GM18502 (cell line): Measurements from ENCODE around the gene NCOA3.
"Not testable (repeated sequence)": the region's sequence is repeated elsewhere in the genome, so short reads cannot be mapped to it uniquely, and the experiment has no call there.

Experiments used
- ATAC-seq: cut with Tn5 transposase; IDR thresholded peaks from one replicate; pipeline ENCODE4 v1.9.1; 2021; ENCODE audit warnings: mild to moderate bottlenecking; ENCODE audit not compliant: unreplicated experiment, poor library complexity

NCOA3 gene

DNA sequence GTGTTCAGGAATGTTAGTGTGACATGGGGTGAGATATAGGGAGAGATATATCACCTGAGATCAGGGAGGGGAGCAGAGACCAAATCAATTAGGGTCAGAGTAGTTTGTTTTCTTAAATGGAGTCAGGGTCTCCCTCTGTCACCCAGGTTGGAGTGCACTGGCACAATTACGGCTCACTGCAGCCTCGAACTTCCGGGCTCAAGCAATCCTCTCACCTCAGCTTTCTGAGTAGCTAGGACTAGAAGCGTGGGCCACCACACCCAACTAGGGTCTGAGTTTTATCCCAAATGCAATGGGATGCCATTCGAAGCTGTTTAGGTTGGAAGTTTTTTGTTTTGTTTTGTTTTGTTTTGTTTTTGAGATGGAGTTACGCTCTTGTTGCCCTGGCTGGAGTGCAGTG lies 3.1 kb upstream of the NCOA3 start:
- no peak for ATAC-seq

DNA sequence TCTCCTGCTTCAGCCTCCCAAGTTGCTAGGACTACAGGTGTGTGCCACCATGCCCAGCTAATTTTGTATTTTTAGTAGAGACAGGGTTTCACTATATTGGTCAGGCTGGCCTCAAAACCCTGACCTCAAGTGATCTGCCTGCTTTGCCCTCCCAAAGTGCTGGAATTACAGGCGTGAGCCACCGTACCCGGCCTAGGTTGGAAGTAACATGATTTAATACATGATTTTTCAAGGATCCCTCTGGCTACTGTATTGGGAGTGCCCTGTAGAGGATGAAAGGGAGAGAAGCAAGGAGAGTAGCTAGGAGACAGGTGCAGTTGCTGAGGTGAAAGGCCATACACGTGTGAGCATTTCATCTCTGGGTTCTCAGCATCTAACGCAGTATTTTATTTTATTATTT lies 2.6 kb upstream of the NCOA3 start:
- ATAC-seq: no peak

DNA sequence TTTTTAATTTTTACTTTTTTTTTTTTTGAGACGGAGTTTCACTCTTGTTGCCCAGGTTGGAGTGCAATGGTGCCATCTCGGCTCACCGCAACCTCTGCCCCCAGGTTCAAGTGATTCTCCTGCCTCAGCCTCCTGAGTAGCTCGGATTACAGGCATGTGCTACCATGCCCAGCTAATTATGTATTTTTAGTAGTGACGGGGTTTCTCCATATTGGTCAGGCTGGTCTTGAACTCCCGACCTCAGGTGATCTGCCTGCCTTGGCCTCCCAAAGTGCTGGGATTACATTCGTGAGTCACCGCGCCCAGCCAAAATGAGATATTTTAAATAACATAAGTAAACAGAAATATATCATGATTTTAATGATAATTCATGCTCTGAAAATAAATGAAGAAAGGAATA lies 1.6 kb upstream of the NCOA3 start:
- ATAC-seq: not testable (repeated sequence)

DNA sequence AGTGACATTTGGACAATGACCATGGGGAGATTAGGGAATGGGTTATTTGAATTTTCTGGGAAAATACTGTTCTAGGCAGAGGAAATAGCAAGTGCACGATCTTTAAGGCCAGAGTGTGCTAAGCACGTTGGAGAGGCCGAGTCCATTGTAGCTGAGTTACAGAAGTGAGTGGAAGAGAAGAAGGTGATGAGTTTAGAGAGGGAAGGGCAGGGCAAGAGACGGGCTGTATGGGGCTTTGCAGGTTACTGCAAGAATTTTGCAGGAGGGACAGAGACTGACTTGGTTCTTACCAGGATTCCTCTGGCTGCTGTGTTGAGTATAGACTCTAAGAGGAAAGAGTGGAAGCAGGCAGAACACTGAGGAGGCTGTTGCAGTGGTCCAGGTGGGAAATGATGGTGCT lies 1.1 kb upstream of the NCOA3 start:
- ATAC-seq: no peak

DNA sequence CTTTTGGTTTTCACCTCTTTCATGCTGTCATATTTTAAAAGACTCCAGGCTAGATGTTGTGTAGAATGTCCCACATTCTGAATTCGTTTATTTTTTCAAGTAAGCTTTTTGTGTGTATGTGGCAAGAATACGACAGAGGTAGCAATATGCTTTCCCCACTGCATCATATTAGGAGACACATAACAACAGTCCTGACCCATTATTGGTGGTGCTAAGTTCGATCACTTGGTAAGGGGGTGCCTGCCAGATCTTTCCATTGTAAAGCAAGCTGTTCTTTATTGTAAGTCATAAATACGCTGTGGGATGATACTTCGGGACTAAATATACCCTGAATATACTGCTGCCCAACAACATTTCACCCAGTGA lies 588 bp upstream of the NCOA3 start:
- ATAC-seq: no peak

DNA sequence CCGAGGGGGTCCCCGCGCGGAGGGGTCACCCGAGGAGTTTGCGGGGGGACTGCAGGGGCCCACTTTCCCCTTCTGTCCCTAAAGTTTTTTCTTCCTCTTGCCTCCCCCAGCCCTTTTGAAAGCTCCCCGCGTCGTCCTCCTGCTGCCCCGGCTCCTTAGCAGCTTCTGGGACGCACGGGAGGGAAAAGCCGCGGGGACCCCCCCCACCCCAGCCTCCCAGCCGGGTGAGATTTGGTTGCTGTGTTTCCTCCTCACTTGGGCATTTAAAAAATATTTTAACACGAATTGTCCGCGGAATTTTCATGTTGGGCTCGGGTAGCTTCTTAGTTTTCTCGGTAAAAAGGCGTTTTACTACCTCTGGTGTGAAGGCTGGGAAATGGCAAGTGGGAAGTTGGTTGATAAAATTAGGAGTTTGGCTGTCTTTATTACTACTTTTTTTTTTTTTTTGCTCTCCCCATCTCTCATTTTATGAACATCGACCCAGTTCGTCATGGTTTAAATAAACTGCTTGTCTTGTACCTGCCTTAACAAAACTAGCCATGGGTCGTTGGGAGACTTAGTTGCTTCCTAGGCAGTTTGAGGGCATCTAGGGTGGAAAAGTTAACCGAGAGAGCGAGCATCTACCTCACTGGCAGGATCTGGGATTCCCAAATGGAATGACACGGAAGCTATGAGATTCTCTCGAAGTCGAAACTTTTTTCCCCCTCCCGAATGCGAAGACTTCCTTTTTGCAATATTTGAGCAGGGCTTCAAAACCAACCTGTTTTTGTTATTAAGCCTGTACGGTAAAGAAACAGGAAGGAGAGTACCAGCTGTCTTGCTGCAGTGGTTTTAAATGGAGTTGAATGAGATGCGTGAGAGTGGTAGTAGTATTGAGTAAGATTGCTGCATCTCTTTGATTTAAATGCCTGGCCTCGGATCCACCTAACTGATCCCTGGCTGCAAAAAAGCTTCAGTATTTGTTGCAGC lies 868 bp downstream of the NCOA3 start:
- no peak for ATAC-seq

DNA sequence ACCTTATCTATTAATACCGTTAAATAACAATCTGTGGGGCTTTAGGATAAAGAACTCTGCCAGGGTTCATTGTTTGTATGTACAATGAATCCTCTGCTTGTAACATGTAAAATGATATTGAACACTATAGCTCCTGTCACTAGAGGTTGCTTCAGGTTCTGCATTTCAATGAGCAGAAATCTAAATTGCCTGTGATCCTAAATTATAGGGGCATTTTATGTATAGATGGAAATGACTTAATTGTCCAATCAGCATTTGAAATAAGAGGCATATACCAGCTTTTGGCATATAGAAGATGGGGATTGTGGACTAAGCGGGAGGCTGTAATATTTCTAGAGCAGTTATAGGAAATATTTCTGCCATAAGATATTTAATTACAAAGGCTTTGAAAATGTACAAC lies 2.0 kb downstream of the NCOA3 start:
- ATAC-seq: no peak

DNA sequence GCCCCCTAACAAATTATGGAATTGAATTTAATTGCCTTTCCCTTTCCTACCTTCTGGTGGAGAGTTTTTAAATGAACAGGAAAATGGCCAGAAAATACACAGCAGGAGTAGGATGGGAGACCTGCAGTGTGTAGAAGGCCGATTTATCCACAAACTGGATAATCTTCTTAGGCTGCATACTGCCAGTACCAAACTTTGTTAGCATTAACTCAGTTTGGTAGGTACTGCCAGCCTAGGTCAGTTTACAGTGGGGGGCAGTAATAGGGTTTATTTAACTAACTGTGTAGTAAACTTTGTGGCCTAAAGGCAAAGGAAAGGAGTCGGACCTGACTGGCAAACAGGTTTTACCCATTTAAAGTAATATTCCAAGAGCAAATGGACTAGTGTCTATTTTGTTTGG lies 4.6 kb downstream of the NCOA3 start:
- no peak for ATAC-seq

DNA sequence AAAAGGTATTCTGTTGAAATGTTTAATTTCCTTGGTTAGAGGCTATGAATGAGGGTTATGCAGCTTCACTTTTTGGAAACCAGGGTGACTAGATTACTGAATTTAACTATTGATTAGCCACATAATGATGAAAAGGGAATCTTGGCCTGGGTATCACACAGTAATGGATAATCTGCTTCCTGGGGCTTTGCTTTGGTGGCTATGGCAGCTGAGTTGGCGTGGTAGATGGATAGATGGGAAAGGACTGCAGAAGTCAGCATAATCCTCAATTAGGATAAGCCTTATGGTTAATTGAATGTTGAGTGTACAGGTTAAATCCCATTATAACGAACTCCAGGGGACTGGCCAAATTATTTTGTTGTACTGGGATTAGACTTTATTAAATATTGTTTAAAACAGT lies 5.2 kb downstream of the NCOA3 start:
- no peak for ATAC-seq

DNA sequence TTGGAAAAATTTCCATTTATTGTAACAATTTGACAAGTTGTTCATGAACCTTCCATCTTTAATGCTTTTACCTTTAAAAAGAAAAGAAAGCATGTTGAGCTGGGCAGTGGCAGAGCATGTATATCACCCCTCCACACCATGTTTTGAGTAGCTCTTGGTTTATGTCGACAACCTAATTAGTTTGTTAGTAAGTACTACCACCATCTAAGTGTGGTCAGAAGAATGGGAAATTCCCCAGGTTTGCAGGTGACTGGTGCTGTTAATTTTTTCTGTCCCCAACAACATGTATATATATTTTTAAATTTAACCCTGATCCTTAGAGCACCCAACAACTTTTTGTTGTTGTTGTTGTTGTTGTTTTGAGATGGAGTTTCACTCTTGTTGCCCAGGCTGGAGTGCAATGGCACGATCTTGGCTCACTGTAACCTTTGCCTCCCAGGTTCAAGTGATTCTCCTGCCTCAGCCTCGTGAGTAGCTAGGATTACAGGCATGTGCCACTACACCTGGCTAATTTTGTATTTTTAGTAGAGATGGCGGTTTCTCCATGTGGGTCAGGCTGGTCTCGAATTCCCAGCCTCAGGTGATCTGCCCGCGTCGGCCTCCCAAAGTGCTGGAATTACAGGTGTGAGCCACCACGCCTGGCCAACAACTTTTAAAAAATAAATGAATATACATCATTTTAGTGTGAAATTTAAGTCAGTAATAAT lies 5.7 kb downstream of the NCOA3 start:
- ATAC-seq: not testable (repeated sequence)

DNA sequence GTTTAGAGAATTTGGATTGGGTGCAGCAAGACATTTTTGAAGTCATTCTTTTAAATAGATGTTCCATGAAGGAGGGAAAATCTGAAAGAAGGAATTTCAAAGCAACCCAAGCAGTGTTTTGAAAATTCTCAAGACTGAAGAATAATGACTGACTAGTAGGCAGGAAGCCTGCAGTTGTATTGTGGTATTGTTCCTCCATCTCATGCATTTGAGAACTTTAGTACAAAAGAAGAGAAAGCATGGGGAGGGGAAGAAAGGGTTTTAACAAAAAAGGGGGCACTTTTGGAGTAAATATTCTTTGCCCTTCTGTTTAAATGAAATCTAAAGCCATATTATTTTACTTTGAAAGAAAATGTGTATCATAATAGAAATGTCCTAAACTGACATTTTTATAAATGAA lies 6.6 kb downstream of the NCOA3 start:
- ATAC-seq: no peak

DNA sequence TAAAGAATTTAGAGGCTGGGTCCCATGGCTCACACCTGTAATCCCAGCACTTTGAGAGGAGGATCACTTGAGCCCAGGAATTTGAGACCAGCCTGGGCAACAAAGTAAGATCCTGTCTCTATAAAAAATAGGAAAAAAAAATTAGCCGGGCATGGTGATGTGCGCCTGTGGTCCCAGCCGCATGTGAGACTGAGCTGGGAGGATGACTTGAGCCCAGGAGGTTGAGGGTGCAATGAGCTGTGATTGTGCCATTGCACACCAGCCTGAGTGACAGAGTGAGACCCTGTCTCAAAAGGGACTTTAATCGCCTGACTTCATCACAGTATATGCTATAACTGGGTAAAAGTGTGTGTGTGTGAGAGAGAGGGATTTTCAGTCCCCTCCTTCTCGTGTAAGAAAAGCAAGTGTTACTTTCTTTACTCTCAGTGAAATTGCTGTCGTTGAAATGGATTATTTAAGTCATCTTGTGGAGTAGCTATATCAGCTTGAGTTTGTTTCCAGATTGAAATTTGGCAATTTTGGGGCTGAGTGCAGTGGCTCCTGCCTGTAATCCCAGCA lies 7.5 kb downstream of the NCOA3 start:
- ATAC-seq: no peak

DNA sequence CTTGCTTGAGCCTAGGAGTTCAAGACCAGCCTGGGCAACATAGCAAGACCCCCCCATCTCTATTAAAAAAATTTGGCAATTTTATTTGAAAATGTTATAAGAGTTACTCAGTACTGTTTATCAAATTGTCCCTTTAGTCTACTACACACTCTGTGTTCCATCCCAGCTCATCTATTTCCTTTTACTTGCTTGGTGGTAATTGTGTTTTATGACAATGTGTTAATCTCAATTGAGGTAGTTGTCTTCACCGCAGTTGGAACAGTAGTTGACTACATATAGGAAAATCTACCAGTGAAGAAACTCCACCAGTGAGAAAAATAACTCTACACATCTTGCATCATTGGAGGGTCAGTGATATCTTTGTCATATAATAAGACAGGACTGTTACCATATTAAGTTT lies 8.0 kb downstream of the NCOA3 start:
- no peak for ATAC-seq

DNA sequence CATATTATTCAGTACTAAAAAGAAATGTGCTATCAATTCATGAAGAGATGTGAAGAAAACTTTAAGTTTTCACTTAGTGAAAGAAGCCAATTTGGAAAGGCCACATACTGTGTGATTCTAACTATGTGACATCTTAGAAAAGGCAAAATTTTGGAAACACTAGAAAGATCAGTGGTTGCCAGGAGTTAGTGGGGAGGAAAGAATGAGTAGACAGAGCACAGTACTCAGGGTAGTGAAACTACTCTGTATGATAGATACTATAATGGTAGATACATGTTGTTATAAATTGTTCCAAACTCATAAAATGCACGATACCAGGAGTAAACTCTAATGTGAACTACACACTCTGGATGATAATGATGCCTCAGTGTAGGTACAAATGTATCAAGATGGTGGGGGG lies 14.2 kb downstream of the NCOA3 start:
- no peak for ATAC-seq

DNA sequence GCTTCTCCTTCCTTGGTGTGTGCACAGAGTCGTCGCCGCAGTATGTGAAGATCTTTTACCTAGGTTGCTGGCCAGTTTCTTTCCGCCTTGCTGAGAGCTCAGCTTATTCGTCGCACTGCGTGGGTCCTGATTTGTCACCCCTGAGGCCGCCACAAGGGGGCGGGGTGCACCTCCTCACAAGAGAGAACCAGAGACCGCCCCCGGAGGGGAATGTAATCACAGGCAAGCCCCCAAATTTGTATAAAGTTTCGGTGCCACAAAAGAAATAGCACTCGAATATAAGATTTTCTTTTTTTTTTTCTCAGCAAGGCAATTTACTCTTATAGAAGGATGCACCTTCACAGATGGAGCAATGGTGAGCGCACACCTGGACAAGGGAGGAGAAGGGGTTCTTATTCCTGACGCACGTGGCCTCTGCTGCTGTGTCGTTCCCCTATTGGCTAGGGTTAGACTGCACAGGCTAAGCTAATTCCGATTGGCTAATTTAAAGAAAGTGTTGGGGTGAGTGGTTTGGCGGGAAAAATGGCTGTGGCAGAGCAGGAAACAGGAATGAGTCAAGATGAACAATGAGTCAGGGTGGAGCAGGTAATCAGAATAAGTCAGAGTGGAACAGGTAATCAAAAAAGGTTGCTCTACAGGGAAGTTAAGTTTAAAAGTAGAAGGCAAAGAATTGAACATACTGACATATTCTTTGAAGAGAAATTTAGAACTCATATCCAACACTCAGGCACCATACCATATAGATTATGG lies 19.5 kb downstream of the NCOA3 start:
- no peak for ATAC-seq

DNA sequence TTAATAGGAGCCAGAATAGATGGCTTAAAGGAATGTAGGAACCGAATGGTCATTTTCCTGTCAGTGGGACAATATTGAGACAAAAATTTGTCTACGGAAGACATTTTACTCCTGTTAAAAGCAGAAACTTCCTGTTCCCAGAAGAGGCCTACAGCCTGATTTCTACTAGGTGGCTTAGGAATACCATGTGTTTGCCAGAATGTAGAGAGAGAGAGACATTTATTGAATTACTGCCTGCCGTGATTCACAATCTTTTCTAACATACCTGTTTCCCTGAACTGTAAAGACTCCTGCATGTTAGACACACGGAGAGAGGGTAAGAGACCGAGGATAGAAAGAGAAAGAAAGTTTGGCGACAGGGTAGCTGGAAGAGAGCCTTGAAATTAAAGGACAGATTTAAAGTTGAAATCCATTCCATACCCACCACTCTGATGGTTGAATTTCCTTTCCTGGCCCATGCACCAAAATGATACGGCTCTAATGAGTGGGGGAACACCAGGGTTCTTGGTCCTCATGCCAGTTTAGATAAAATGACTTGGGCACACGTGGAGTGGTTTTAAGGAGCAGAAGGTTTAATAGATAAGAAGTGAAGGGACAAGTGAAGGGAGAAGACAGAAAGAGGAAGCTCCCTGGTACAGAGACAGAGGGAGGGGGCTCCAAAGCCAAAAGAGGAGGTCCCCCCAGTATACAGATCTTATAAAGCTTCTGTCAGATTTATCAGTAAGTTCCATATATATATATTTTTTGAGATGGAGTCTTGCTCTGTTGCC lies 22.5 kb downstream of the NCOA3 start:
- no peak for ATAC-seq

DNA sequence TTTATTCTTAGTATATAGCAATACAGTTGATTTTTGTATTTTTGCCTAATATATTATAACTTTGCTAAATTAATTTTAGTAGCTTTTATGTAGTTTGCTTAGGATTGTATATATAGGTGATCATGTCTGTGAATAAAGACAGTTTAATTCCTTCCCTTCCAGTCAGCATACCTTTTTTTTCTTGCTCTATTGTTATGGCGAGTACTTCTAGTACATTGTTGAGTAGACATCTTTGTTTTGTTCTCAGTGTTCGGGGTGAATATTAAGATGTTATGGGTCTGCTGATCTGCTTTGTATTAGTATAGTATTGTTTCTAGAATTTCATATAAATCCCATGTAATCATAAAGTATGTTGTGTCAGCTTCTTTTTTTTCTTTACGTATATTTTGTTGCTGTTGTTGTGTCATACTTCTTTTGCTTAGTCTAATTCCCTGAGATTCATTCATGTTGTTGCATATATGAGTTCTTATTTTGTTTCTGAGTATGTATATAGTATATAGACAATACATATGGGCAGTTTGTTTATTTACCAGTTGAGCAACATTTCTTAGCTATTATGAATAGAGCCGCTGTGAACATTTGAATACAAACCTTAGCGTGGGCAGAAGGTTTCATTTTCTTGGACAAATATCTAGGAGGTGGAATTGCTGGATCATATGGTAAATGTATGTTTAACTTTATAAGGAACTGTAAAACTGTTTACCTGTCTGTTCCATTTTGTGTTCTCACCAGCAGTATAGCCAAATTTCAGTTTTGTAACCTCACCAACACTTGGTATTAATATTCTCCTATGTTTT lies 25.5 kb downstream of the NCOA3 start:
- no peak for ATAC-seq

DNA sequence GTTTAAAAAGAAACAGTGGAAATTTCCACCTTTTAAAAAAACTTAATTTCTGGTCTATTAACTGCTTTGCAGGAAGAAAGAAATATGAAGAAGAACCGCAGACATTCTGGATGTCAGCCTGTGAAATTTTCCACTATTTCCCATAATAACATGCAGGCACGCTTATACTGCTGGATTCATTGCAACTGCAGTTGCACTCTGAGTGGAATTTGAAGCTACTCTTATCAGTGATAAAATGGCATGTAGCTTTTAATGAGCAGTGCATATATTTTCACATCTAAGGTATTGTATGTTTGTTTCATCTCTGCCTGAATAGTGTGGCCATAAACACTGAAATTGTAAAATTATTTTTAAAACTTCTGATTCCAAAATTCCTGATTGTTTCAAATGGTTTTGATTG lies 28.2 kb downstream of the NCOA3 start:
- ATAC-seq: no peak

DNA sequence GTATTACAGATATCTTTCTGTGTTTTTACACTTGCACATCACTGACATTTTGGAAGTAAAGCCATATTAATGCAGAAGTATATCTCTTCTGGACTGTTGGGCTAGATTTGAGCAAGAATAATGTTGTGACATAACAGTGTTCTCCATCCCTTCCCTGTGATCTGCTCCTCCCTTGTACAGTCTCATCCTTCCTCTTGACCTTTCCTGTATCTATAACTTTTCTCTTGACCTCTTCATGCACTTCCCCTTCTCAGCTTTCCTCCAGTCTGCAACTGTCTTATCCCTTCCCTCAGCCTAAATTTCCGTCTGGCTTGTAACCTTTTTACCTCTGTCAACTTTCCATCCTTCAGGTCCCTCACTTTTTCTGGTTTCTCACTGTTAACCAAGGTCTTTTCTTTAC lies 29.8 kb downstream of the NCOA3 start:
- ATAC-seq: no peak
